ENCODE measurements around the gene FOXP1.
A peak's percentile ranks its signal among the peaks of the same experiment; 100 is the strongest.

Gene FOXP1

DNA sequence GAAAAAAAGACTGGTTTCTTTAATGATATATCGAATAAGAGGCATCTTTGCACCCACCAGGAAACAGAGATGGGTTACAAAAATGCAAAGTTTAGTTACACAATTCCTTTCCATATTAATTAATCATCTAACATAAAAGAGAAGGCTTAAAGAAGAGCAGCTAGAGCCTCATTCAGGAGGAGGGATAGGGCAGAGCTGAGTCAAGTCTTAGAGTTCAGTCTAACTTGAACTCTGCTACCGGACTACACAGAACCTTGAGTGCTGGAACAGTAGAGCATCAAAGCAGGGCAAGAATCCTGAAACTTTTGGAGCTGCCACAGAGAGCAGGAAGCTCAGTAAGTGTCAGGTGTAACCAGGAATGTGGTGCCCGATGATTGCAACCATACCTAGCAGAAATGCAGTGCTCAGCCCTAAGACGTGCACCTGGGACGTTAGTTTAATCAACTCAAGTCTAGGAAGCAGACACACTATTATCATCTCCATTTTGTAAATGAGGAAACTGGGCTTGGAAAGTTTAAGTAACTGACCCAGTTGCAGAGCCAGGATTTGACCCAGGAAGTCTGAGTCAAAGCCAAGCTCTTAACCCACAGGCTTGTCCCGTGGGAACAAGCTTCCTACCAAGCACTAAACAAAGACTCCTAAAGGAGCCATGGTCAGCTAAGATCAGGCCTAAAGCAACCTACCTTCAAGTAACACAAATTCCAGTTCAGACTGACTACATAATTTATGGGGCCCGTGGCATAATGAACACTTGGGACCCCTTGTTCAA is 187.4 kb downstream of the FOXP1 start:
- no peak for DNase-seq

DNA sequence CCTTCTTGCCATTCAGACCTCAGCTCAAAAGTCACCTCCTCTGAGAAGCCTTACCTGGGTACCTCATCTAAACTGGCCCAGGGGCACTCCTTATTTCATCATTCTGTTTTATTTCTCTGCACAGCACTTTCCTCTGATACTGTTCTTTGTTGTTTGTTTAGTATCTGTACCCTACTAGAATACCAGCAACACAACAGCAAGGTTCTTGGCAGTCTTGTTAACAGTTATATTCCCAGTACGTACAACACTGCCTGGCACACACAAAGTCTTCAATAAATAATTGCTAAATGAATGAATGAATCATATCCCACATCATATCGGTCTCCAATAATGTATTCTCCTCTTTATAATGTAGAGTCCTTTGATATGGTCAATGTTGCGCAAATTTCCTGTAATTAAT is 188.1 kb downstream of the FOXP1 start:
- DNase-seq, result no peak

DNA sequence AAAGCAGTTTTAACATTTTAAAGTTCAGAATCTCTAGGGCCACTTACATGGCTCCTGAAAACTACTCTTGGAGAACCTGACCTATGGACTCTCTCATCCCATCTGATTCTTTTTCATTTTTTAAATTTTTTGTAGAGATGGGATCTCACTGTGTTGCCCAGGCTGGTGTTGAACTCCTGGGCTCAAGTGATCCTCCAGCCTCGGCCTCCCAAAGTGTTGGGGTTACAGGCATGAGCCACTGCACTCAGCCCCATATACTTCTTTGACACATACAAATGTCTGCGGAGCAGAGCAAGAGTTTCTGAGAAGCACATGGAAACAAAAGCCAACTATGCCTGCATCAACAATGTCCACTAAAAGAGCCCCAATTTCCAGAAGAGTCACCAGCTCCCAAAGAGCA is 189.8 kb downstream of the FOXP1 start:
- DNase-seq, result no peak

DNA sequence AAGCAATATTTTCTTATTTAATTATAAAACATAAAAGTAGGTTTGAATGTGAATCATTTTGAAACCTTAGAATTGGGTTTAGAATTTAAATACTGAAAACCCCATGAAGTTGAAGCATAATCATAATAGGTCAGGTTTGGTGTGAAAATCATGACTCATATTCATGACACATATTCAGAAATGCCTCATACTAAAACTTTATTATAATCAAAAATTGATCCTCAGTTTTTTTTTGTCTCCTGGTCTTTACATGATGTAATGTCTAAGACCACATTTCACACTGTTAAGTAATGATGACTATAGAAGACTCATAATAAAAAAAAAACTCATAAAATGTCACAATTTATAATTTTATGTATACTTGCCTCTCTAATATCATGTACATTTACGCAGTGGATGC is 190.4 kb downstream of the FOXP1 start:
- no peak for DNase-seq

DNA sequence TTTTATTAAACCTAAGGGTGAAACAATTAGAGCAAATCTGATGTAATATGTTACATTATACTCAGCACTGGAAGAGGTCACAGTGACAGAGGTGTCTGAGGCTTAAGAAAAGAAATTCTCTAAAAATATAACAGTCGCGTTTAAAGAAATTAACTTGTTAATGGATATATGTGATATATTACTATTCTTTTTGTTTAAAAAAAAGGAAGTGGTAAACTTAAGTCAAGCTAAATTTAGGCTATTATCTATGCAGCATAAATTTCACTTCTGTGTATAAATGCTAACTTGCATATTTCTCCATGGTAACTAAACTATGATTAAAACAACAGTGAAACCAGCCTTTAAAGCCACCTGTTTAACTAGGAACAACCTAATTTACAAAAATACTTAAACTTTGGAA is 191.3 kb downstream of the FOXP1 start:
- no peak for DNase-seq

DNA sequence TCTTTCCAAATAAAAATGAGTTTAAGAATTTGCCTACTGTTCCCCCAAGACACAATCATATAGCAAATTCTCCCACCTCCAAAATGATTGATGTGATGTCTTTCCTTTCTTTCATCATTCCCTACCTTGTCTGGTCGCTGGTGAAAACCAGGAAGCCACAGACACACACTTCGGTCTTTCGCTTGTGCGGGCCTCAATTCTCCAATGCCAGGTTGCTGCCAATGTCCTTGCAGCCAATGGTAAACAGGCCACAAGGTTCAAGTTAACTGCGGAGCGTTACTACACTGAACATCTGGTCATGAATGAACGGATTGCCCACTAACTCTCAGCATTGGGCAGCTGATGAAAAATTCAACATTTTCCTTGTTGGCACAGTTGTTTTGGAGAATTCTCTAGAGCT is 192.2 kb downstream of the FOXP1 start:
- DNase-seq, result no peak

DNA sequence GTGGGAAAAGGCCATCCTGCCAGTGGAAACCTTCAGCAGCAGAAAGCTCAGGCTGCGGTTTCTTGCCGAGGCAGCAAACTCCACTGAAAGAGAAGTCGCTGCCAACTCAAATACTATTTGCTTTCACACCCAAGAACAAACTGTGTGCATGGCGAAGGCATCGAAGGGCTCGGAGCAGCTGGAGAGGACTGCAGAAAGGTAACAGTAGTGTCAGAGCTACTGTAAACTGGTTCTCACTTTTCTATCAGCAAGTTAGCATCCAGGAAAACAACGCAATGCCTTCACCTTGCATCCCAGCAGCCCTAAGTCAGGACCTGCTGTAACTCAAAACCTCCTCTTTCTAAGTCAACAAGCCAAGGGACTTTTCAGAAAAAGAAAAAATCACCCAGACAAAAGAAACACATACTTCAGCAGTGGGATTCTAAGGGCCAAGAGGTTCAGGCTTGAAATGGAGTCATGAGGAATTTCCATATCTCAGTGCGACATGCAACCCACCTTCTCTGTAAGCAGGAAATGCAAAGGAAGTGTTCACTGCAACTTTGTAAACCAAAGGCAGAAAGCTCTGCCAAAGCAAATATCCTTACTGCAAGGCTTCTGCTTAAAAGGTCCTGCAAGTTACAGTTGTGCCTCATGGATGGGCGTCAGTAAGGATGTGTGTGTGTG is 193.5 kb downstream of the FOXP1 start:
- DNase-seq, result peak in 5 of 14 donors; percentile 1 to 6 (median 5)

DNA sequence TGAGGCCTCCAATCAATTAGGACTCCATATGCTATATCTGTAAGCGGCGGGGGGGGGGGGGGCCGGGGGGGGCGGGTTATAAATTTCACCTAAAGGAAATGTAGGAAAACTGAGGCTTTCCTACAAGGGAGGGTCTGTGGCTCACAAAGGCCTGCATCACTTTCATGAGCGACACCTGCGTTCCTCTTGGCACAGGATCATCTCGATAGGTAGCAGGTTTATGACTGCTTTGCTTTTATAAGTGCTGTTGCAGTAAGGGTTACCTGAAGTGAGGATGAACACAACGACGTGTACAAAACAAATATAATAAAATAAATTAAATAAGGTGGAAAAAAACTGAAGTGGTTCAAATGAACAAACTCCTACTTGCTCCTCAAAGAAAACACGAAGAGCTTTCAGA is 194.3 kb downstream of the FOXP1 start:
- DNase-seq, result no peak

DNA sequence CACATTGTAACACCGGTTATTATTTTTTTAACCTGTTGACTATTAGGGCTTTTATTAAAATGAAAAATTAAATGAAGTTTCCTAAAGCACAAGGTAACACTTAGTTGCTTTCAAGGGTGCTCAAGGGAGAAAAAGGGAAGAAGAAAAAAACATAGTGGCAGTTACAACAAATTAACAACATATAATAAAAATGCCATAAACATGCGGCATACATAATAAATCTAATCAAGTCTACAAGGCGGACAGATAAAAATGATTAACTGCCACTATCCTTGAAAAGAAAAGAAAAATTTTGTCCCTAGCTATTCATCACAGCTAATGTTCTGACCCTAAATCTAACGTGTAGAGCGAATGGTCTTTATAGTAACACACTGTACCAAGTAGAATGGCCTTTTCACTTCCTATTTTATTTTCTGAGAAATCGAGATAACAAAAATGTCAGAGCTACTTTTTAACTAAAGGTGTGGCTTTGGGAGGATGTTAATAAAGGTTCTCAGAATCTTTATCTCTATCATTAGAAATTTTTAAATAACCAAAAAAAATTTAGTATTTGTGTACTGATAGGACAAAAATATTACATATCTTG is 194.9 kb downstream of the FOXP1 start:
- no peak for DNase-seq

DNA sequence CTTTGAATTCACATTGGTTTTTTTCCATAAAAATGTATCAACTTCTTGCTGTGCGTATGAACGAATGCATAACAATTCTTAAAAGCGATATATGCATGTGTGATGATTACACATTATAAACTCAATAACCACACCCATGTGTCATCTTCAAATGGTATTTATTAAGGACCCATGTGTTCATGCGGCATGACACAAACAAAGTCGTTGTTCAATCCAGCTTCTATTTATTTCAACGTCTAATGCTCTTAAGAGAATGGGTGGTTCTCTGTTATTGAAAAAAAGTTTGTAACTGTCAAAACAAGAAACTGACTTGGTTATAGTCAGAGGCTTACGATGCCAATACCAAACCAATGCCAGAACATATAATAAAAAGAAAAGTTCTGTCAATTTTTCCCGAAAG is 195.9 kb downstream of the FOXP1 start:
- DNase-seq, result no peak

DNA sequence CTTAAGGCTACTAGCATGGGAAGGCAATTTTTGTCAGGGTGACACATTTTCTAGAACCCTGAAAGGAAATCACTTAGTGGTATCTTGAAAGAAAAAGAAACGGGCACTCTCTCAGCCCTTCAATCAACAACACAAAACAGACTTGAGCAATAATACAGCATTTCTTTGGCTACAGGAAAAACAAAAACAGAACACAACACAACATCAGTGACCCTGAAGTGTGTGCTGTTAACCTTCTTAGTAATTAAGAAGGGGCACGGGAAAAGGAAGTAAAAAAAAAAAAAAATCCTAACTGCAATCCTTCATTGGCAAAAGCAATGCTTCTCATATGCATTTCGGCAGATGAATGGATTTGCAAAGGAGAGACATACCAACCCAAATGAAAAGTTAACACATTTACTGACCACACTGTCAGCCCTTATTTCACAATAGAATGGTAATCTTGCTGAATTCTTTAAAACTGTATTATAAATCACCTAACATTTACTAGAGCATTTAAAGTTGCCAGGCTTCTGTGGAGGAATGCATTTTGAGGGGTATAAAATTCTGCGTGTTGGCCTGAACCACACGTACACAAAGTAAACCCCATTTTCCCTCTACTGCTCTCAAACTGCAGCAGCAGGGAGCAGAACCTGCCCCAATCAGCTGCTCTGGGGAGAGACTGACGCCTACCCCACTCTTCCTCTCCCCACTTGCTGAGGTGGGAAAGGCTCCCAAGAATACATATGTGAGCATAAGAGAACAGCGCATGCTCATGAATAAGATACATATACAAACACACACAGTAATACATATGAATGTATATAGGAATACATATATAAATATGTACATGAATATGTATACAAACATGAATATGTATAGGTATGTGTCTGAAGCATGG is 198.5 kb downstream of the FOXP1 start:
- no peak for DNase-seq

DNA sequence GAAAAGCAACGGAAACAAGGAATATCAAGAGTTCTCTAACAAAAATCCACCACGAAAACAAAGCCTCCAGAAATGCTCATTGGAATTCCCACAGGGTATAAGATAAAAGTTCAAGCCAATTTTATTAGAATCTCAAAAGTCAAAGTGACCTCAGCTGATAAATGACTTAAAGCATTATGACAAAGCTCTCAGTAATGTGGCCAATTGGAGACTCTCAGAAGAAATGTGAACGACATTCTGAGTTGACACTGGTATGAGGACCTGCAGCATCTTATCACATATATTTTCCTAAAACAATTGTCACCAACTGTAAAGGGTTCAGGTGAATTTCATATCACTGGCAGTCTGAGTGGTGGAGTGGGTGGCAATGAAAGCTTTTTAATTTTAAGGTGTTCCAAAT is 199.1 kb downstream of the FOXP1 start:
- no peak for DNase-seq

DNA sequence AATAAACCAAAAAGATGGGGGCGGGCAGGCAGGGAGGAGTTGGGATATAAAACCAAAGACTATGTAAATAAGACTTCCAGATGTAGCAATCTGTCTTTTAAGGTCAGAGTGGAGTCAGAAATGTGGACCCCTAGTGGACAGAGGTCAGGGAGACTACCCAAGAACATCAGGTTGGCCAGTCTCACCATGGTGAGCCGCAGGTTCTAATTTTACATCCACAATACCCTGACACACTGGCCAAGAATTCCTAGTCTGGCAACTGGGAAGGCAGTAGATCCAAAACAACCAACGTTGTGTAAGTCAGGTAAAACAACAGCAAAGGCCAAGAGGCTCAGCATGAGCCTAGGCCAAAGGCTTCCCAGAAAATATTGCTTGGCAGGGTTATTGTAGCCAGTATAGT is 203.4 kb downstream of the FOXP1 start:
- no peak for DNase-seq

DNA sequence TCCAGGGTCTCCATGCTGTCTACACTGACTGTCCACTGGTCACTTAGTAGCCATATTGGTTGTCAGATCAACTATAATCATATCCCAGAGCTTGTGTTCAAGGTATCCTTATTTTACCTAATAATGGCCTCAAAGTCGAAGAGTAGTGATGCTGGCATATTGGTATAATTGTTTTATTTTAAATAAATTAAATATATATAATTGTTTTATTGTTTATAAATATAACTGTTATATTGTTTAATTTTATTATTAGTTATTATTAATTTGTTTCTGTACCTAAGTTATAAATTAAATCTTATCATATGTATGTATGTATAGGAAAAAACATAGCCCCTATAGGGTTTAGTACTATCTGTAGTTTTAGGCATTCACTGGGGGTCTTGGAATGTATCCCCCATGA is 205.0 kb downstream of the FOXP1 start:
- DNase-seq, result no peak

DNA sequence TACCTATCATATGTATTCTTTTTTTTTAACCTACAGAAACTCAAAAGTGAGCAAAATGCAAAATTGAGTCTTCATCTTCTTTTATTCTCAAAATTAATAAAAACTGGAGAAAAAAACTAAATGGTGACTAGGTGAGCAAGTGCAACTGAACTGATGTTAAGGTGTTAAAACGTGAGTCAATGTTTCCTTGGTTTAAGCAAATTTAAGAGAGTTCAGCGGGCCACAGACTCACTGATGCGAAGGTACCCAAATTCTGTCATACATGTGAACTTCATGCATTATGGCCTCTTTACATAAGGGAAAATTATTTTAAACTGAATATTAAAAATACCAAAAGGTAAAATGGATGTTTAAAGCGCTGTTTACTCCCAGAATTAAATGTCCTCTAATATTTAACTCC is 206.6 kb downstream of the FOXP1 start:
- DNase-seq, result no peak

DNA sequence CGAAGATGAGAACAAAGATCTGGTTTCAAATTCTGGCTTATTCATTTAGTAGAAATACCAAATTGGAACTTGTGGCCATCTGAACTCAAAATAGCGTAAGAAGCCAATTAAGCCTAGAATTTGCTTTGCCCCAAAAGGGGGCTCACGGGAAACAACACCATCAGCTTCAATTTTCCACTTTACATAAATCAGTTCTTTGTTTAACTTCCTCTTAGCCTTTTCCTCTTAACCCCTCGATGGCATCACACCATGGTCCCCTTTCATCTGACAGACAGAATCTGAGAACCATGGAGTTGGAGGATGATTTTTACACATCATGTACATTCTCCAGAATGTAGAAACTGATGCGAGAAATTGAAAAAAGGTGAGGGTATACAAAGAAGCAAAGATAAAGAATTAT is 207.0 kb downstream of the FOXP1 start:
- DNase-seq, result no peak

DNA sequence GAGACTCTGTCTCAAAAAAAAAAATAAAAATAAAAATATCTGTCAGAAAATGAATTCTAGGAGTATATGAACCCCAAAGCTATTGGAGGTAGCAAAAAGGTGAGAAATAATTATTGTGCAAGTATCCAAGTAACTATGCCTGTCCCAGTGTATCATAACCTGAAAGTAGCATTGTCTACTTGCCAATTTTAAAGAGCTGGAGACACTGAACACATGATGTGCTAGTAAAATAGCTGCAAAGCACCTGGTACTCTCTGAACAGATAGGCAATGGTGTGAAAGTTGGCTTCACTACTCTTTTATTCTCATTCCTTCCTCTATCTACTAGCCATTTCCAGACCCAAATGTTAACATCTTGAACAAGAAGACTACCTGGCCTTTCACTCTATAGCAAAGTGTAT is 208.9 kb downstream of the FOXP1 start:
- DNase-seq, result no peak

DNA sequence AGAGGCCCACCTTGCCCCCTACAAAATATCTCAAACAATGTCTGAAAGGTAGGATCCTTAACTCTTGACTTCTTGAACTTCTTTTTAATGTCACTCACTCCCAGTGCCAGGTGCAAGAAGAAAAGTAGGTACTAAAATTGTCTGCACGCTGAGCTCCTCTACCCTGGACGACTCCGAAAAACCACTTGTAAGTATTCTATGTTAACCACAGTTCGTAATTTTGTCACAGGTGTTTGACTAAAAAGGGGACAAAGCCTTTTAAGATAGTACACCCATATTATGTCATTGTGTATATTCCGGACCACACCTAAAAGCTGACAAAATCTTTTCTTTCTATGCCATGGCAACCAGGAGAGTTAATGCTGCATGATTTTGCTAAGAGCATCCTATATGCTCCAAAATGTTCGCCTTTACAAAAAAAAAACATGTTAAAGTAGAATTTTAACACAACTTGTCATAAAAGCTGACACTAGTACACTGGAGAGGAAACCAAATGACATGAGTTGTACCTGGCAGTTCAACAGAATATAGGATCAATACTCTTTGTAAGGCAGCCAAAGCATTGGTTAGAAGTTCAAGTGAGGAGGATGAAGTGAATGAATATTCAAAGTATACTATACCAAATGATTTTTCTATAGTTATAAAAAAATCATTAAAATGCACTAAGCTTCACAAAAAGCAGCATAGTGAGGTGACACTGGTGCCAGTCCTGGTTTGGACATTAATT is 210.5 kb downstream of the FOXP1 start:
- DNase-seq, result no peak

DNA sequence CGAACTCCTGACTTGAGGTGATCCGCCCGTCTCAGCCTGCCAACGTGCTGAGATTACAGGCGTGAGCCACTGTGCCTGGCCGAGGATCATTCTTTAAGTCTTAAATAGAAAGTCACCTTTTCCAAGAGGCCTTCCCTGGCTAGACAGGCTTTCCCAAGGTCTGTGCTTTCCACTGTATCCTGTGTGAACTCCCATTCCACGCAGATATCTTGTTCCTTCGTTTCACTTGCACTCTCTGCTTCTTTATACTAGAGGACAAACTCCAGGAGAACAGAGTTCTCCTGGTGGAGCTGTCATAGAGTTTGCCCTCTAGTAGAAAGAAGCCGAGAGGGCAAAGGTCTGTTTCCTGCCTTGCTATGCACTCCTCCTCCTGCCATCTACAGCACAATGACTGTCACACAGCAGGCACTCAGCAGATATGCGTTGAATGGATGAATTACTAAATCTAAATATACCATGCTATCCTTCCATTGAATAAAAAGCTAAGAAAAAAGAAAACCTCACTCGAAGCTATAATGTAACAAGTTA is 211.2 kb downstream of the FOXP1 start:
- no peak for DNase-seq

DNA sequence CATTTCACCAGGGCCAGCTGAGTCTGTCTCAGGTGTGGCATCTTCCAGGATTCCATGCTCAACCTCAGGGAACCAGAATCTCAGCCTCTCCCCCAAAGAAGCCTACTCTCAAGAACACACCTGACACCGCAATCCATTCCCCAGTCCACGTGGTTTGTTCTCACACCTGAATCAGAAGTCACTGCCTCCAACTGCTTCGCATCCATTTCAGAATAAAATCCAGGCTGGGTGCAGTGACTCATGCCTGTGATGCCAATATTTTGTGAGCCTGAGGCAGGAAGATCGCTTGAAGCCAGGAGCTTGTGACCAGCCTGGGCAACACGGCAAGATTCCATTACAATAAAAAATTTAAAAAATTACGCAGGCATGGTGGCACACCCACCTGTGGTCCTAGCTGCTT is 212.2 kb downstream of the FOXP1 start:
- DNase-seq, result no peak

DNA sequence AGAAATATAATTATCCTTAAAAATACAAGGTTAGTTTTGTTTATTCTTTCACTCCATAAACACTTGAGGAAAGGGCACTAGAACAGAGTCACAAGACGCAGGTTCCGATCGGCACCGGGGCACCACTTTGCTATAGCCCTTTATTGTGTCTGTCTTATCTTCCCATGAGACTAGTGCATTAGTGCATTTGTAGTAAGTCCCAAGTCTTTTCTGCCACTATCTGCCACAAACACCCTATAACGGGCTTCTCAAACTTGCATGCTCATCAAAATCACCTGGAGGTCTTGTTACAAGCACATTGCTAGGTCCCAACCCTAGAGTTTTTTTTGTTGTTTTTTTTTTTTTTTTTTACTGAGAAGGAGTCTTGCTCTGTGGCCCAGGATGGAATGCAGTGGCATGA is 213.1 kb downstream of the FOXP1 start:
- DNase-seq, result no peak
